ENCODE measurements around the gene UNC13D. TPM values are rescaled to one million over a fixed set of nuclear protein-coding genes. Genes with fewer than 3 reads are reported as not detected.
A peak's percentile ranks its signal among the peaks of the same experiment; 100 is the strongest.

The UNC13D gene
- total and polyA plus RNA-seq, 2 of the 4 experiments (the other 2 are of a cell fraction) = under 0.01 to 0.31 TPM

DNA sequence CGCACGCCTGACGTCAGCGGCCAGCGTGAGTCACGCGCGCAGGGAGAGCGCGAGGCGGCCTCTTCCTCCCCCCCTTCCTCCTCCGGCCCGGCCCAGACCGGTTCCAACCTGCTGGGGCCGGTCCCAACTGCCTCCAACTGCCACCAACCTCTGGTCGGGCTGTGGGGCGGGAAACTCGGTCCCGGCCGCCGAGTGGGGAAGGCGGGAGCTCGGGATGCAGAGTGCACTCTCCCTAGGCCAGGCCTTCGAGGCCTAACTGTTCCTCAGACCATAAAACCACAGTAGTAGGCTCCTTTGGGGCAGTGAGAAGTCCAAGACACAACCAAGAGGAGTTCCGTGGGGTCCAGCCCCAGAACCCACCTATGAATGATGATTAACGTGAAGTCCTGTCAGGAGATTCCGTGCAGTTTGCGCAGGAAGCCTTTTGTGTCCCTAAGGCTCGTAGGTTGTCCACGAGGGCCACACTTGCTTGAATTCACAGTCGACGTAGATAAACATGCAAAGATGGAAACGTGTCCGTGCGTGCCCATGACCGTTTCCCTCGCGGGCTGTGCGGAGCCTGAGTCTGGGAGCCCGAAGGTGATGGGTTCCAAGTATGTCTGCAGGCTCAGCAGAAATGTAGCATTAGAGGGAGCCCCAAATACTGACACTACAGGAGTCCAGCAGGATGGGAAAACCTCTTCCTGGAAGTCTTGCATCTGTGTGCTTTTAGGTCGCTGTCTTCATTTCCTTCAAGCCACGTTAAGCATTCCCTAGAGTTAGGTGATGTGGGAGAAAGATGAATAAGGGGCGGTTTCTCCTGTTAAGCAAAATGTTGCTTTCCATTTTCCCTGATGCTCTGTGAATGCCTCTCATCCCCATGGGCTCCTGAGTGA, 59.0 kb downstream of the UNC13D start (continued):
- TF ChIP-seq RCOR1 (IDR thresholded peaks at IDR 0.05; ENCODE audit: insufficient replicate concordance, low read length) = no peak
- peak; percentile 88 for TF ChIP-seq MAZ (IDR thresholded peaks at IDR 0.05; ENCODE audit: borderline replicate concordance, low read depth, low read length)

DNA sequence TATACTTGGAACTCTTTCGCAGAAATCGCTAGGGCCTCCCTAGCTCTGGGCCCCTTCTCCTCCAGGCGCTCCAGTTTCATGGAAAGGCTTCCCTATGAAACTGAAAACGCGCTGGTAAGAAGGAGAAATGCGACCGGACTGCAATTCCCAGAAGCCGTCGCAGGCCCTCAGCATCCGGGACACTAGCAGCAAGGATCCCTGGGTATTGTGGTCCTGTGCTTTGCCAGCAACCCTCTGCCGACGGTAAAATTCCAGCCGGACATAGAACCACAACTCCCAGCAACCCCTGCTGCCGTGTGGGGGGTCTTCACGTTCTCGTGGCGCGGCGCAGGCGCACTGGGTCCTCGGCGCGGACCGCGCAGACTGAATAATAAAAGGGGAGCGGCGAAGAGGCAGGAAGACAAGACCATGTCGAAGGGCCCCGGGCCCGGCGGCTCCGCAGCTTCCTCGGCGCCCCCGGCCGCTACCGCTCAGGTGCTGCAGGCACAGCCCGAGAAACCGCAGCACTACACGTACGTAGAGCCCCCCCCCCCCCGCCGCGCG, 59.7 kb downstream of the UNC13D start, which contains the start of gene UNK:
UNK (plus strand) TSS at position 334 of the 543 bp plus-strand sequence; CDS start at position 409, 75 bp downstream.
- peak within 1 kb of the TSS; percentile 58 for H2BK20ac ChIP-seq (ENCODE audit: low read depth, low read length)
- peak within 1 kb of the TSS; percentile 96 for H3K18ac ChIP-seq (ENCODE audit: low read depth, low read length)
- in situ Hi-C loops (cut with MboI; ENCODE audit: low sequenced_read_pairs) (no loop called here), dilution Hi-C loops (cut with HindIII; ENCODE audit: low sequenced_read_pairs, unreplicated experiment) (no loop called here), intact Hi-C loops (cut with micrococcal nuclease) (loop anchor here (5.0 to 10.0 kb wide), 2 partner anchors 43 to 90 kb away; partner anchors contain the start of gene TRIM47)
- ATAC-seq (ENCODE audit: low read depth) = peak; percentile 81
- H3K4ac ChIP-seq (ENCODE audit: low read depth, low read length) = peak within 1 kb of the TSS; percentile 100
- H2BK15ac ChIP-seq (ENCODE audit: low read depth, low read length) = peak within 1 kb of the TSS; percentile 88
- H2BK120ac ChIP-seq (ENCODE audit: low read depth, low read length) = peak within 1 kb of the TSS; percentile 95
- H4K20me1 ChIP-seq (ENCODE audit: insufficient read depth, low read length) = peaks cover under 1% of the 10 kb centered on the region
- H2AFZ ChIP-seq (replicated peaks; ENCODE audit: low read length, poor library complexity) = peak within 1 kb of the TSS; percentile 98
- no peaks in the 10 kb centered on the region for H3K36me3 ChIP-seq (ENCODE audit: control insufficient read depth, insufficient read depth, low read length)
- H3K4me2 ChIP-seq (ENCODE audit: low read depth, low read length) = peak within 1 kb of the TSS; percentile 93
- H3K56ac ChIP-seq (ENCODE audit: extremely low read depth, insufficient read depth, low read length) = peak within 1 kb of the TSS; percentile 99
- peak within 1 kb of the TSS; percentile 99 for H4K5ac ChIP-seq (ENCODE audit: low read depth, low read length)
- H3K14ac ChIP-seq (replicated peaks; ENCODE audit: low read depth, low read length) = peak within 1 kb of the TSS; percentile 100
- H2BK5ac ChIP-seq (ENCODE audit: low read depth, low read length, poor library complexity, severe bottlenecking) = peak within 1 kb of the TSS; percentile 96
- peak within 1 kb of the TSS; percentile 54 for H3K4me3 ChIP-seq (ENCODE audit: insufficient read depth, low read depth, low read length)
- ChIA-PET CTCF (interaction anchor here (1.8 kb wide), 1 partner anchor 45 kb away, joined by 4 read pairs; no protein-coding TSS in a partner anchor), POLR2A (ENCODE audit: unreplicated experiment) (no interaction called here)
- peak within 1 kb of the TSS; percentile 97 for H3K27ac ChIP-seq (ENCODE audit: insufficient read depth, low read length)
- peak within 1 kb of the TSS; percentile 100 for H4K91ac ChIP-seq (ENCODE audit: insufficient read depth, low read depth, low read length)
- H3K4me1 ChIP-seq (ENCODE audit: control insufficient read depth, insufficient read depth, low read length) = peaks cover 16% of the 10 kb centered on the region
- peak within 1 kb of the TSS; percentile 99 to 100 for H4K8ac ChIP-seq (ENCODE audit: low read depth in 2 of 2, low read length in 2 of 2)
- peak within 1 kb of the TSS; percentile 96 for H2AK5ac ChIP-seq (ENCODE audit: low read depth, low read length)
- peak; percentile 100 for DNase-seq
- H3K23ac ChIP-seq (ENCODE audit: low read depth, low read length) = peak within 1 kb of the TSS; percentile 100
- peaks cover 12% of the 10 kb centered on the region for H3K9me1 ChIP-seq (ENCODE audit: insufficient read depth, low read length)
- peaks cover 16 to 36% of the 10 kb centered on the region in 2 experiments for H3K79me1 ChIP-seq (ENCODE audit: low read depth in 1 of 2, low read length in 2 of 2)
- H3K9me3 ChIP-seq (ENCODE audit: control insufficient read depth, insufficient read depth, low read length) = no peaks in the 10 kb centered on the region
- peak within 1 kb of the TSS; percentile 99 for H2AK9ac ChIP-seq (replicated peaks; ENCODE audit: low read depth, low read length, poor library complexity)
- 0% methylated on average over 16 of the region's 45 CpGs; no CpG with 5 or more reads in 1 of the 2 experiments for WGBS, 2 experiments (ENCODE audit: extremely low coverage in 2 of 2, insufficient read length in 1 of 2)
- BruUV-seq (replicated peaks) = no TSS peak
- H3K9ac ChIP-seq (ENCODE audit: low read depth, low read length) = peak within 1 kb of the TSS; percentile 86
- no peaks in the 10 kb centered on the region for H3K27me3 ChIP-seq (ENCODE audit: control insufficient read depth, insufficient read depth, low read length)
- TF ChIP-seq FOS (IDR thresholded peaks at IDR 0.05; ENCODE audit: low read depth, low read length) (peak; percentile 84; the same call in 1 of the 2 replicates), NFE2L2 (IDR thresholded peaks at IDR 0.05; ENCODE audit: low read depth, low read length) (no peak), MAFK (IDR thresholded peaks at IDR 0.05; ENCODE audit: low read depth, low read length) (no peak), USF2 (IDR thresholded peaks at IDR 0.05; ENCODE audit: low read depth, low read length) (no peak; the same call in 1 of the 2 replicates), POLR2A (IDR thresholded peaks at IDR 0.05; ENCODE audit: low read depth, low read length) (peak; percentile 79), SMC3 (IDR thresholded peaks at IDR 0.05; ENCODE audit: low read depth, low read length) (no peak), RCOR1 (IDR thresholded peaks at IDR 0.05; ENCODE audit: insufficient replicate concordance, low read length) (no peak), BHLHE40 (IDR thresholded peaks at IDR 0.05; ENCODE audit: low read depth, low read length) (peak; percentile 59; the same call in 1 of the 2 replicates)
- TF ChIP-seq, protein P1, sequence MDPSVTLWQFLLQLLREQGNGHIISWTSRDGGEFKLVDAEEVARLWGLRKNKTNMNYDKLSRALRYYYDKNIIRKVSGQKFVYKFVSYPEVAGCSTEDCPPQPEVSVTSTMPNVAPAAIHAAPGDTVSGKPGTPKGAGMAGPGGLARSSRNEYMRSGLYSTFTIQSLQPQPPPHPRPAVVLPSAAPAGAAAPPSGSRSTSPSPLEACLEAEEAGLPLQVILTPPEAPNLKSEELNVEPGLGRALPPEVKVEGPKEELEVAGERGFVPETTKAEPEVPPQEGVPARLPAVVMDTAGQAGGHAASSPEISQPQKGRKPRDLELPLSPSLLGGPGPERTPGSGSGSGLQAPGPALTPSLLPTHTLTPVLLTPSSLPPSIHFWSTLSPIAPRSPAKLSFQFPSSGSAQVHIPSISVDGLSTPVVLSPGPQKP (IDR thresholded peaks at IDR 0.05; ENCODE audit: borderline replicate concordance, low read depth, low read length) = no peak

All from IMR-90 (cell line).